Osteoblast (primary cell): Measurements from ENCODE around the gene CTCFL. TPM values are rescaled to one million over a fixed set of nuclear protein-coding genes. Genes with fewer than 3 reads are reported as not detected.

Source experiments
- DNase-seq: peaks from one replicate; pipeline ENCODE4 v3.0.0; 2011; ENCODE audit warnings: low spot score, mixed read lengths; ENCODE audit not compliant: insufficient read length; ENCODE audit errors: missing footprints
- H2AFZ ChIP-seq: 2 replicates; pipeline ENCODE4 v1.6.0; 2011; ENCODE audit warnings: mild to moderate bottlenecking, low read length
- H3K27ac ChIP-seq: 2 replicates; pipeline ENCODE4 v1.5.1; 2011; ENCODE audit warnings: mild to moderate bottlenecking, low read depth, low read length, moderate library complexity
- H3K27me3 ChIP-seq: 2 replicates; pipeline ENCODE4 v1.6.0; 2012; ENCODE audit warnings: mild to moderate bottlenecking, control low read depth, inconsistent platforms, low read length, moderate library complexity; ENCODE audit not compliant: insufficient read depth
- H3K36me3 ChIP-seq: 2 replicates; pipeline ENCODE4 v1.5.1; 2011; ENCODE audit warnings: mild to moderate bottlenecking, low read length, control low read depth, moderate library complexity; ENCODE audit not compliant: insufficient read depth
- H3K4me1 ChIP-seq: 2 replicates; pipeline ENCODE4 v1.5.1; 2011; ENCODE audit warnings: mild to moderate bottlenecking, low read length, control low read depth, moderate library complexity; ENCODE audit not compliant: insufficient read depth
- H3K4me2 ChIP-seq: 2 replicates; pipeline ENCODE4 v1.6.0; 2011; ENCODE audit warnings: mild to moderate bottlenecking, low read length; ENCODE audit not compliant: insufficient read depth
- H3K4me3 ChIP-seq: fragments of 200-600 bp; sonication (generic); 3 replicates; pipeline ENCODE4 v1.5.1; 2012; ENCODE audit warnings: mild to moderate bottlenecking, low read length, inconsistent platforms; ENCODE audit not compliant: insufficient read depth
- H3K79me2 ChIP-seq: 2 replicates; pipeline ENCODE4 v1.6.0; 2012; ENCODE audit warnings: mild to moderate bottlenecking, low read length, control low read depth, inconsistent platforms; ENCODE audit not compliant: insufficient read depth
- H3K9me3 ChIP-seq: 2 replicates; pipeline ENCODE4 v1.5.1; 2011; ENCODE audit warnings: low read depth, low read length, control low read depth
- H4K20me1 ChIP-seq: 2 replicates; pipeline ENCODE4 v1.6.0; 2012; ENCODE audit warnings: mild to moderate bottlenecking, low read length, control low read depth; ENCODE audit not compliant: insufficient read depth
- total RNA-seq: library from RNA; depleted of rRNA; stranded (reverse); fragments of >200 nt; gene quantifications from 2 replicates; pipeline ENCODE4 v1.2.3, GENCODE V29; 2012
- TF ChIP-seq, protein P1 (sequence below): IDR thresholded peaks from 2 replicates; pipeline ENCODE4 v1.5.1; 2011; ENCODE audit warnings: mild to moderate bottlenecking, low read depth, low read length, moderate library complexity; ENCODE audit errors: extremely low read depth

The CTCFL gene
- total RNA-seq, 1 donor = not detected

- Histone ChIP-seq H3K27me3 (peaks cover 5% of the 10 kb centered on the region), H3K79me2 (no peaks in the 10 kb centered on the region), H3K9me3 (no peaks in the 10 kb centered on the region), H3K4me1 (no peaks in the 10 kb centered on the region), H2AFZ (no peak overlapping the region), H3K36me3 (no peaks in the 10 kb centered on the region), H3K4me3 (no peak overlapping the region), H4K20me1 (no peaks in the 10 kb centered on the region), H3K4me2 (no peak overlapping the region), H3K27ac (no peak overlapping the region)
- DNase-seq = no peak
- TF ChIP-seq, protein P1, sequence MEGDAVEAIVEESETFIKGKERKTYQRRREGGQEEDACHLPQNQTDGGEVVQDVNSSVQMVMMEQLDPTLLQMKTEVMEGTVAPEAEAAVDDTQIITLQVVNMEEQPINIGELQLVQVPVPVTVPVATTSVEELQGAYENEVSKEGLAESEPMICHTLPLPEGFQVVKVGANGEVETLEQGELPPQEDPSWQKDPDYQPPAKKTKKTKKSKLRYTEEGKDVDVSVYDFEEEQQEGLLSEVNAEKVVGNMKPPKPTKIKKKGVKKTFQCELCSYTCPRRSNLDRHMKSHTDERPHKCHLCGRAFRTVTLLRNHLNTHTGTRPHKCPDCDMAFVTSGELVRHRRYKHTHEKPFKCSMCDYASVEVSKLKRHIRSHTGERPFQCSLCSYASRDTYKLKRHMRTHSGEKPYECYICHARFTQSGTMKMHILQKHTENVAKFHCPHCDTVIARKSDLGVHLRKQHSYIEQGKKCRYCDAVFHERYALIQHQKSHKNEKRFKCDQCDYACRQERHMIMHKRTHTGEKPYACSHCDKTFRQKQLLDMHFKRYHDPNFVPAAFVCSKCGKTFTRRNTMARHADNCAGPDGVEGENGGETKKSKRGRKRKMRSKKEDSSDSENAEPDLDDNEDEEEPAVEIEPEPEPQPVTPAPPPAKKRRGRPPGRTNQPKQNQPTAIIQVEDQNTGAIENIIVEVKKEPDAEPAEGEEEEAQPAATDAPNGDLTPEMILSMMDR = no peak
Measured at GRCh38 chr20:57525328-57526086, 567 bp upstream of the CTCFL start.

- Histone ChIP-seq H4K20me1 (no peaks in the 10 kb centered on the region), H3K79me2 (no peaks in the 10 kb centered on the region), H3K4me2 (no peak overlapping the region), H3K4me1 (no peaks in the 10 kb centered on the region), H3K27me3 (peaks cover 8% of the 10 kb centered on the region), H3K9me3 (no peaks in the 10 kb centered on the region), H3K4me3 (no peak overlapping the region), H3K27ac (no peak overlapping the region), H2AFZ (no peak overlapping the region), H3K36me3 (no peaks in the 10 kb centered on the region)
- TF ChIP-seq, protein P1 = no peak
- DNase-seq = no peak
Measured at GRCh38 chr20:57523782-57524181, 1.2 kb downstream of the CTCFL start.

DNA sequence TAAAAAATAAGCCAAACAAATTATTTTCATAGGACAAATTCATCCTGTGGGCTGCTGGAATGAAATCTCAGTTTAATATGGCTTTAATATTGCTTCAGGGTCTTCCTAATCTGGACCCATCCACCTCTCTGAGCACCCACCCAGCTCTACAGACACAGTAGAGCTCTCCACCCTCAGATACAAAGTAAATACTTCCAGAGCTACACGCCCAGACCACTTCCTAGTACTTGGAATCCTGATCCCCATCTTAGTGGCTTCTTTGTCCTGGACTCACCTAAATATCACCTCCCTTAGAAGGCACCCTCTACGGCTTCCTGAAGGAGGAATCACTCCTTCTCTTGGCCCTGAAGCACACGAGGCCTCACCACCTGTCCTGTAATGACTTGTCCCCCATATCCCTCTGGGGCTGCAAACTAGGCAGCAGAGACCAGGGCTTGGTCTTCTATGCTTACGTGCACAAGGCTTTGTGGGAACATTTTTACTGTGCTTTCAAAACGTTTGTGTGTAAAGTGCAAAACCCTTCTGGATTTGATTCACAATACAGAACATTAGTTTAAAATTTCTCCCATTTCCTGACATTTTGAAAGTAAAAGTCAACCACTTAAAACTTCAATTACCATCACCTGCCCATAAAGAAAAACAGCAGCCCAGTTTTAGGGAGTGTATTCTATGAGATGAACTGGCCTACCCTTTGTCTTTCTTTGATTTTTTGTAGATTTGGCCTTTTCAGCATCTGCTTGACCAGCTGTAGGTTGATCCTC is 2.4 kb downstream of the CTCFL start:
- Histone ChIP-seq H4K20me1 (no peaks in the 10 kb centered on the region), H3K79me2 (no peaks in the 10 kb centered on the region), H3K4me3 (no peak overlapping the region), H3K4me2 (no peak overlapping the region), H3K4me1 (no peaks in the 10 kb centered on the region), H3K27ac (no peak overlapping the region), H3K9me3 (no peaks in the 10 kb centered on the region), H2AFZ (no peak overlapping the region), H3K27me3 (peaks cover 8% of the 10 kb centered on the region), H3K36me3 (no peaks in the 10 kb centered on the region)
- no peak for DNase-seq
- TF ChIP-seq, protein P1 = no peak

GRCh38 chr20:57517904-57518303 is 7.0 kb downstream of the CTCFL start:
- Histone ChIP-seq H2AFZ (no peak overlapping the region), H4K20me1 (no peaks in the 10 kb centered on the region), H3K4me3 (no peak overlapping the region), H3K27me3 (peaks cover 8% of the 10 kb centered on the region), H3K79me2 (no peaks in the 10 kb centered on the region), H3K4me2 (no peak overlapping the region), H3K4me1 (no peaks in the 10 kb centered on the region), H3K36me3 (no peaks in the 10 kb centered on the region), H3K9me3 (no peaks in the 10 kb centered on the region), H3K27ac (no peak overlapping the region)
- DNase-seq = no peak
- TF ChIP-seq, protein P1 = no peak
